Stimulated activated CD8-positive, alpha-beta memory T cell treated with anti-CD3 and anti-CD28 coated beads, Interleukin-12 subunit alpha, Interleukin-12 subunit beta, amount 100 ng/mL, for 1 hour (primary cell): ENCODE results near the gene LRRC15.

ENCODE experiments used
- DNase-seq: peaks from one replicate; pipeline ENCODE4 v3.0.0-alpha.2; 2020; ENCODE audit warnings: low read depth

Gene LRRC15

GRCh38 chr3:194384569-194385001, 15.0 kb upstream of the LRRC15 start:
- no peak for DNase-seq

- DNase-seq: no peak
Observed at GRCh38 chr3:194384156-194384555, 14.6 kb upstream of the LRRC15 start.

GRCh38 chr3:194383276-194383940, 13.9 kb upstream of the LRRC15 start:
- DNase-seq: no peak

- no peak for DNase-seq
Observed at GRCh38 chr3:194382892-194383223, 13.3 kb upstream of the LRRC15 start.

GRCh38 chr3:194382196-194382891, 12.8 kb upstream of the LRRC15 start:
- DNase-seq: no peak

GRCh38 chr3:194381460-194381875, 11.9 kb upstream of the LRRC15 start:
- DNase-seq: no peak

GRCh38 chr3:194380326-194380725, 10.8 kb upstream of the LRRC15 start:
- no peak for DNase-seq

GRCh38 chr3:194379651-194380050, 10.1 kb upstream of the LRRC15 start:
- DNase-seq: no peak

GRCh38 chr3:194379231-194379630, 9.7 kb upstream of the LRRC15 start:
- DNase-seq: no peak

GRCh38 chr3:194377708-194378107, 8.2 kb upstream of the LRRC15 start:
- DNase-seq: no peak

GRCh38 chr3:194376241-194376560, 6.7 kb upstream of the LRRC15 start:
- no peak for DNase-seq

GRCh38 chr3:194375473-194376240, 6.1 kb upstream of the LRRC15 start:
- DNase-seq: no peak

- no peak for DNase-seq
Observed at GRCh38 chr3:194374935-194375334, 5.4 kb upstream of the LRRC15 start.

GRCh38 chr3:194373899-194374298, 4.4 kb upstream of the LRRC15 start:
- DNase-seq: no peak

GRCh38 chr3:194373028-194373427, 3.5 kb upstream of the LRRC15 start:
- DNase-seq: no peak

- DNase-seq: no peak
Observed at GRCh38 chr3:194370753-194371152, 1.2 kb upstream of the LRRC15 start.

- no peak for DNase-seq
Observed at GRCh38 chr3:194368918-194369317, 625 bp downstream of the LRRC15 start.

- DNase-seq: no peak
Observed at GRCh38 chr3:194367992-194368841, 1.3 kb downstream of the LRRC15 start.

- DNase-seq: no peak
Observed at GRCh38 chr3:194365978-194366490, 3.5 kb downstream of the LRRC15 start.

- DNase-seq: no peak
Observed at GRCh38 chr3:194365526-194365925, 4.0 kb downstream of the LRRC15 start.

- no peak for DNase-seq
Observed at GRCh38 chr3:194364652-194365434, 4.7 kb downstream of the LRRC15 start.
